CD4-positive, alpha-beta T cell treated with Interleukin-12 subunit alpha and Interleukin-12 subunit beta, for 1 hour (primary cell): Measurements from ENCODE around the gene PAK2.
"Not testable (repeated sequence)": the region's sequence is repeated elsewhere in the genome, so short reads cannot be mapped to it uniquely, and the experiment has no call there.

ENCODE experiments used
- DNase-seq: peaks from one replicate; pipeline ENCODE4 v3.0.0-alpha.2; 2020

The PAK2 gene

DNA sequence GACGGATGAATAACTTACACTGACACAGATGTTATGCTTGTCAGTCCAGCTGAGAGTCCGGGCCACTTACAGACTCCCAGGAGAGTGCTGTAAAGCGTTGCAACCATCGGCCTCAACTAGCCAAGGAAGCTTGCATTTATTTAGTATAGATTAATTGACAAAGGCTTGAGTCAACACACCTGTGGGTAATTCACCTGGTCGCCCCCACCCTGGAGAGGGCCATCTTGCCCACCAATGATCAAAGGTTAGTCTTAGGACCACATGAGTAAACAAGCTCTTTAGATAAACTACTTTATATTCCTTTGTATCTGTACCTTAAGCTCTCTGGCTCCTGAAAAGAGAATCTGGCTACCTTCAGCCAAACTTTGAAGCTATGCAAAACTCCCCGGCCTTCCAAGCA, 51.0 kb downstream of the PAK2 start:
- no peak for DNase-seq

DNA sequence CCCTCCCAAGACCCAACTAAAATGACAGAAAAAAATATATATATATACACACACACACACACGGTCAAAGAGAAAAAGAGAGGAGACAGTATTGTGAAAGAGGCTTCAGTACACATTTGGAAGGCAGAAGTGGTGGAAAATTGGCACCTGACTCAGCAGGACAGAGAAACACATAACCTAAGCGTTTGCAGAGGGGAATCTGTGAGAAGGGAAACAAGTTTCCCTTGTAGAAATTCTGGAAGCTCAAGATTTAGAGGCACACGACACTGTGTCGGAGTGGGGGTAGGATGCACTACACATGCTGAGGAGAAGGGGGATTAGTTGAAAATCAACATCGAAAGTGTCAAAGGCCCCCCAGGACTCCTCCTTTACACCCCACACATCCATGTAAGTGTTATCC, 53.1 kb downstream of the PAK2 start:
- no peak for DNase-seq

GRCh38 chr3:196793246-196793645, 53.6 kb downstream of the PAK2 start:
- no peak for DNase-seq

DNA sequence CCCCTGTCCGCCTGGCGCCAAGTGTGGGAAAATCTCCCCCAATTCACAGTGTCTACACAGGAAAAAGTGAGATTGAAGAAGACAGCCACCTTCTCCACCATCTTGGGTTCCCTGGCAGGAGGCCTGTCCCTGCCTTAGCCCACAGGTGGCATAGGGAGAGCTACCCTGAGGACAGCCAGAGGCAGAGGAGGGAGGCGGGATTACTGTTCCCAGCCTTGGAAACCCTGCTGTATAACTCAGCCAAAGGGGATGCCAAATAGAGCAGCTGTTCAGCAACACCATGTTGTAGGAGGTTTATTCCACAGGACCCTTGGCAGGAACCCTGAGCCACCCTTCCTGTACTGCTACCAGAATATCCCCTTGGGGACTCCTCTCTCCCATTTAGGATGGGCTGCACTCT, 54.8 kb downstream of the PAK2 start:
- no peak for DNase-seq

GRCh38 chr3:196796317-196796716, 56.7 kb downstream of the PAK2 start:
- no peak for DNase-seq

DNA sequence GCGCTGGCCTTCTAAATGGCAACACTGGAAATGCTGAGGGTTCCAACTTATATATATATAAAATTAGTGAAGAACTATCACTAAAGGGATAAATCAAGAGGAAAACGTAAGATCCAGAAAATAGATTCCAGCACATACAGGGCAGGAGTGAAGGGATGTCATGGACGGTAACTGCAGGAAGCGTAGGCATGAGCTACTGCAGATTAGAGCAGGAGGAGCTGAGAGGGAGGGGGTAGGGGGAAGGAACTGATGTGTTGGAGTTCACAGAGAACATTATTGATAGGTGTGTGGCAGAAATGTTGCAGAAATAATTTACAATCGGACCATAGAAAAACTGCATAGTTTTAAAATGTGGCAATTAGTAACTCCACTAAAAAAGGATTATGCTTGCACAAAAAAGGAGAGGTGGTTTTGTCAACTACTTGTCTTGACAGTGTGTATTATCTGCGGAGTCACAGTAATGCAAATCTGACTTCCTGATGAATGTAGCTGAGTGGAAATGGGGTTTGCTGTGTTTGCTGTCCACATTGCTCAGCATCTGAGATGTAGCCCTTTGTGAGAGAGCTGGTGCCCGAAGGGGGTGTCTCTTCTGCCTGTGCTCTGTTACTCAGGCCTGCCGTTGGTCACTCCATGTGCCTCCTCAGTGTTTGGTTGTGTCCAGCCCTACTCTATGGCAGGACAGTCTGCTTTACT, 61.2 kb downstream of the PAK2 start:
- no peak for DNase-seq

- DNase-seq, result no peak
Measured at GRCh38 chr3:196803891-196804468, 64.3 kb downstream of the PAK2 start.

- DNase-seq, result no peak
Measured at GRCh38 chr3:196804773-196805172, 65.1 kb downstream of the PAK2 start.

- DNase-seq, result no peak
Measured at GRCh38 chr3:196810963-196811581, 71.4 kb downstream of the PAK2 start.

GRCh38 chr3:196812853-196813252, 73.2 kb downstream of the PAK2 start:
- DNase-seq, result no peak

DNA sequence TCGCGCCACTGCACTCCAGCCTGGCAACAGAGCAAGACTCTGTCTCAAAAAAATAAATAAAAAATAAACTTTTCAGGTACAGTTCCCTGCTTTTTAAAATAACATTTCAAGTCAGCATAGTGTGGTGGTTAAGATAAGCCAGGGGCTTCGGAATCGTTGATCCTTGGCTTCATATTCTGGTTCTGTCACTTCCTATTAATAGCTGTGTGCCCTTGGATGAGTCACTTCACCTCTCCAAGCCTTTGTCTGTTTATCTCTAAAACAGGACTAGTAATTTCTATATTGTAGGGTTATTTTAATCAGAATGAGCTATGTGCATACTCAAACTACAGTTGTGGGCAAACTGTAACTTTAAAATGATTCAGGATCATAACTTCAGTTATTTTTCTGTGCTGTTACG, 74.2 kb downstream of the PAK2 start:
- no peak for DNase-seq

- DNase-seq, result no peak
Measured at GRCh38 chr3:196821806-196822355, 82.2 kb downstream of the PAK2 start.

DNA sequence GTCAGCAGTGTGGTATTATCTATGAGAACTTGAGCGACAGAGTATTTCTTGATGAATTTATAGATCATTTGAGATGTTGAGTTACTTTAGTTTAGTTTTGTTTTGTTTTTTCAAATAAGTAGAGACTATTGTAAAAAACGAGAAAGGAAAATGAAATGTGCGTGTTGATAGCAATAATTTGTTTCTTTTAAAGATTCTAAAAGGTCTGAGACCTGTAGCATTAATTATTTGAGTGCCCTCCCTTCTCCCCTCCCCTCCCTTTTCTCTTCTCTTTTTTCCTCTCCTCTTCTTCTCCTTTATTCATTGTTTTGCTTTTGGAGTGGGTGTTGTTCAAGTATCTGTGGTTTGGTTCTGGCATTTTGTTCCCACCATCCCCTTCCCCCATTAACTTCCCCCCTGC, 90.0 kb downstream of the PAK2 start:
- DNase-seq, result not testable (repeated sequence)

DNA sequence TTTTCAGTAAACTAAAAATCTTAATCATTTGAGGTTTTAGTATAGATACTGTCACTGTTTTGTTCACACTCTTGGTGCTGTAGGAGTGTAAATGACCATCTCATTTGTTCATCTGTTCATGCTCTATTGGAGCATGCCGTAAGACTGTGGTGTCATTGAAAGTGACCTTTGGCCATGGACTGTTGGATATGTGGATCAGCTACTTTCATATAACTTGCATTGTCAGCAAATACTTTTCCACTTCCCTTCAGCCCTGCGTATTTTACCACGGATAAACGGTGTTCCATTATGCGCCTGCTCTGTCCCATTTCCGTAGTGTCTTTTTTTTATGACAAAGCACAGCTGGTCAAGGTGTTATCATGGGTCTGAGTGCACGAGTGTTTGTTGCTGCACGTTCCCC, 95.4 kb downstream of the PAK2 start:
- no peak for DNase-seq

- not testable (repeated sequence) for DNase-seq
Measured at GRCh38 chr3:196836626-196837025, 97.0 kb downstream of the PAK2 start.

DNA sequence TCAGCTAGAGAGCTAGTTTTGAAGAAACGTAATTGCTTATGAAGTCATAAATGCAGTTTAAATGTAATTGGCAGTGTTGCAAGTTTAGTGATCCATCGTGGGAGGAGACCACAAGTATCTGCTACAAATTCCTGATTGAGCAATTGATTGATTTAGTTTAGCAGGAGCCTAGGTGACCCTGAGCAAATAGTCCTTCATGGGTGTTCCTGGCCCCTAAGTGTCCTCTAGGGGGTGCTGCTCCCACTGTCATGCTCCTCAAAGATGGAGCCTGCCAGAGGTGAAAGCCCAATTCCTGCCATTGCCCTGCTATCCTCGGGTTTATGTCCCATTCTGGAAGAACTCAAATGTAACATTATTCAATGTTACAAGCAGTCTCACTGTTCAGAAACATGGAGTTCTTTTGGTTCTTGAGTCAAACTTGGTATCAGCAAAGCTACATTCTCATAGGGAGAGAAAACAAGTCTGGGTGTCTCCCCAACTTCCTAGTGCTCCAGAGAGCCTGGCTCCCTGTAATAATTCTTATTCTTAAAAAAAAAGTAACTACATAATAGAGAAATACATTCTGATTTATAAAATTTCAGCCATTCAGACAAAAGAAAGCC, 98.3 kb downstream of the PAK2 start:
- DNase-seq, result peak; percentile 80

- DNase-seq, result not testable (repeated sequence)
Measured at GRCh38 chr3:196839351-196839750, 99.7 kb downstream of the PAK2 start.

DNA sequence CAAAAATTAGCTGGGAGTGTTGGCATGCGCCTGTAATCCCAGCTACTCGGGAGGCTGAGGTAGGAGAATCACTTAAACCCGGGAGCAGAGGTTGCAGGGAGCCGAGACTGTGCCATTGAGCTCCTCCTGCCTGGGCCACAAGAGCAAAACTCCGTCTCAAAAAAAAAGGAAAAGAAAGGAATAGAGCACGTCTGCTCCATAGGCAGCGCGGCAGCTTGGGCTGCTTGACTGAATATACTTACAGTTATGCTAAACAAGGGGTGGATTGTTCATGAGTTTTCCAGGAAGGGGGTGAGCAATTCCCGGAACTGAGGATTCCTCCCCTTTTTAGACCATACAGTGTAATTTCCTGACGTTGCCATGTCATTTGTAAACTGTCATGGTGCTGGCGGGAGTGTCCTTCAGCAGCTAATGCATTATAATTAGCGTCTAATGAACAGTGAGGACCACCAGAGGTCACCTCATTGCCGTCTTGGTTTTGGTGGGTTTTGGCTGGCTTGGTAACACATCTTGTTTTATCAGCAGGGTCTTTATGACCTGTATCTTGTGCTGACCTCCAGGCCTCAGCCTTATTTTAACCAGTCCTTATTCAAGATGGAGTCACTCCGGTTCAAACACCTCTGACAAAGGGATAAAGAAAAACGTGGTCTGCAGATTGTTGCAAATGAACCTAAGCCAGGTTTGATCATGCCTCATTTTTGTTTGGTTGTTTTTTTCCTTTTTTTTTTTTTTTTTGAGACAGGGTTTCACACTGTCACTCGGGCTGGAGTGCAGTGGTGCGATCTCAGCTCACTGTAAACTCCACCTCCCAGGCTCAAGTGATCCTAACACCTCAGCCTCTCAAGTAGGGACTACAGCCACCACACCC, 103.1 kb downstream of the PAK2 start:
- no peak for DNase-seq

DNA sequence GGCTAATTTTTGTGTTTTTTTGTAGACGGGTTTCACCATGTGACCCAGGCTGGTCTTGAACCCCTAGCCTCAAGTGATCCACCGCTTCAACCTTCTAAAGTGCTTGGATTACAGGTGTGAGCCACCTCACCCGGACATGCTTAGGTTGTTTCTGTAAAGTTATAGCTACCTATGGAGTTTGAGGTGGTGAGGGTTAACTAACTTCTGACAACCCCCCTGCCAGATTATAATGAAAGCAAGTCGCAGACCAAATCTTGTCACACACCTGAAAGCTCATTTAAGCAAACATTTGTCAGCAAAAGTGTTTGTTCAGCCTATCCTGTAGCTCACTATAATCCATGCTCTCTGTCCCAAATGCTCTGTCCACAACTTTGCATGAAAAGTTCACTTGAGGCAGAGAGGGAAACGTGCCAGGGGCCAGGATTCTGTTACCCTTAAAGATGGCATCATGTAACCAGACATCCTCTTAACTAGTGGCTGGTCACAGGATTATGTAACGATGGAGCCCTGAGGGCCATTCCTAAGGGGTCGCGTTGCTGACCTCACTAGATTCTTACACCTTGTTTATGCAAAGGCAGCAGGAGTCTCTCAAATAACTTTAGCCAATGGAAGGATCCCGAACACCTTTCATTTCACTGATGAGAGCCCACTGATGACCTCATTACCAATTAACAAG, 103.9 kb downstream of the PAK2 start:
- DNase-seq, result no peak

DNA sequence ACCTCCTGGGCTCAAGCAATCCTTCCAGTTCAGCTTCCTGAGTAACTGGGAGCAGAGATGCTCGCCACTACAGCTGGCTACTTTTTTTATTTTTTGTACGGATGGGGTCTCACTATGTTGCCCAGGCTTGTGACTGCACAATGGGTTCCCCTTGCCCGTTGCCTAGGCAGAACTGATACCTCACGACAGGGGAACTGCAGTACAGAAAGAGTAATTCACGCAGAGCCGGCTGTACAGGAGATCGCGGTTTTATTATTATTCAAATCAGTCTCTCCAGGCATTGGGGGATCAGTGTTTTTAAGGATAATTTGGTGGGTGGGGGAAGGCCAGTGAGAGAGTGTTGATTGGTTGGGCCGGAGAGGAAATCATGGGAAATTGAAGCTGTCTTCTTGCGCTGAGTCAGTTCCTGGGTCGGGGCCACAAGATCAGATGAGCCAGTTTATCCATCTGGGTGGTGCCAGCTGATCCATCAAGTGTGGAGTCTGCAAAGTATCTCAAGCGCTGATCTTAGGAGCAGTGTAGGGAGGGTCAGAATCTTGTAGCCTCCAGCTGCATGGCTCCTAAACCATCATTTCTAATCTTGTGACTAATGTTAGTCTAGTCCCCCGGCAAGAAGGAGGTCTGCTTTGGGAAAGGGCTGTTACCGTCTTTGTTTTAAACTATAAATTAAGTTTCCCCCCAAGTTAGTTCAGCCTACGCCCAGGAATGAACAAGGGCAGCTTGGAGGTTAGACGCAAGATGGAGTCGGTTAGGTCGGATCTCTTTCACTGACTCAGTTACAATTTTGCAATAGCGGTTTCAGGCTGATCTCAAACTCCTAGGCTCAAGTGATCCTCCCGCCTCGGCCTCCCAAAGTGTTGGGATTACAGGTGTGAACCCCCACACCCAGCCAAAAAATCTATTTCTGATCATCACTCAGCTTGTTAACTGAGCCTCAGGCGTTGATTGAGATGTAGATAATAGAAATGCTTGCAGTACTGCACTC, 104.9 kb downstream of the PAK2 start:
- not testable (repeated sequence) for DNase-seq

- DNase-seq, result not testable (repeated sequence)
Measured at GRCh38 chr3:196848375-196848774, 108.7 kb downstream of the PAK2 start.
